BE2C (cell line): ENCODE measurements around the gene VPS52.
A peak's percentile ranks its signal among the peaks of the same experiment; 100 is the strongest.

Experiments used
- DNase-seq: peaks from one replicate; pipeline ENCODE4 v3.0.0-alpha.2; 2020
- H3K27me3 ChIP-seq: fragments of 250-450 bp; sonication (Bioruptor Pico); 2 replicates; pipeline ENCODE4 v1.5.1; 2020; ENCODE audit warnings: mild to moderate bottlenecking
- H3K36me3 ChIP-seq: fragments of 250-450 bp; sonication (Bioruptor Pico); 2 replicates; pipeline ENCODE4 v1.5.1; 2020; ENCODE audit warnings: mild to moderate bottlenecking
- H3K4me1 ChIP-seq: fragments of 250-450 bp; sonication (Bioruptor Pico); 2 replicates; pipeline ENCODE4 v1.5.1; 2020
- H3K4me3 ChIP-seq: 2 replicates; pipeline ENCODE4 v1.5.1; 2011; ENCODE audit warnings: low read depth, low read length
- H3K9me3 ChIP-seq: fragments of 250-450 bp; sonication (Bioruptor Pico); 2 replicates; pipeline ENCODE4 v1.5.1; 2020
- TF ChIP-seq, protein P1 (sequence below): IDR thresholded peaks from 2 replicates; pipeline ENCODE4 v1.5.1; 2012; ENCODE audit warnings: mild to moderate bottlenecking, low read depth, low read length

VPS52 gene

DNA sequence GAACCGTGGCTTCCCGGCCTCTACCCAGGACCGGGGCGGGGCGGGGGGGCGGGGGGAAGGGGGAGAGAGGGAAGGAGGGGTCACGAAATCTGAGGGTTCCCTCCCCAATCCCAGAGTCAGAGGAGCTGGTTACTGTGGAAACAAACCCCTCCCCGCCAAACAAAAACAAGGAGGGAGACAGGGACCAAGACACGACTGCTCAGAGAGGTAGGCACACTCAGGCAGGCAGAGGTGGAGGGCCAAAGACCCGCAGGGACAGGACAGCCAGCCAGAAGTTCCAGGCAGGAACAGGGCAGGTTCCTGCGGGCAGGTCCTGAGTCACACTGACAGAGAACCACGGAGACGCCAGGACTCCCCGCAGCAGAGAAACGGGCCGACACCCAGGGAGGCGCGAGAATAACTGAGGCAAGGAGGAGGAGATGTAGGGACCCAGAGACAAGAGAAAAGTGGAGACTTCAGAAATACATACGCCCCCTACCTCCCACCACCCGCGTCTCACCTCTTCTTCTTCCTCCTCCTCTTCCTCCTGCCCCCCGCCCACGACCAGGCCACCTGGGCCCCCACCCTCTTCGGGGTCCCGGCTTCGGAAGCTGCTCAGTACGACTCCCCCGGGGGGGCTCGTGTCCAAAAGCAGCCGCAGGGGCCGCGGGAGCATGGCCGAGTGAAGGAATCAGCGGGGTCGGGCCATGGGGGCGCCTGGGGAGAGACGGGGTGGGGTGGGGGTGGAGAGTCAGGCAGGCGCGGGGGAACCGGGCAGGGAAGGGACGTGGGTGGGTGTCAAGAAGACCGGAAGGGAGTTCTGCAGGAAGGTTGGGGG is 26.5 kb upstream of the VPS52 start:
- no peaks in the 10 kb centered on the region; the same call in 1 of the 2 replicates for H3K36me3 ChIP-seq
- peak; percentile 44 for DNase-seq

DNA sequence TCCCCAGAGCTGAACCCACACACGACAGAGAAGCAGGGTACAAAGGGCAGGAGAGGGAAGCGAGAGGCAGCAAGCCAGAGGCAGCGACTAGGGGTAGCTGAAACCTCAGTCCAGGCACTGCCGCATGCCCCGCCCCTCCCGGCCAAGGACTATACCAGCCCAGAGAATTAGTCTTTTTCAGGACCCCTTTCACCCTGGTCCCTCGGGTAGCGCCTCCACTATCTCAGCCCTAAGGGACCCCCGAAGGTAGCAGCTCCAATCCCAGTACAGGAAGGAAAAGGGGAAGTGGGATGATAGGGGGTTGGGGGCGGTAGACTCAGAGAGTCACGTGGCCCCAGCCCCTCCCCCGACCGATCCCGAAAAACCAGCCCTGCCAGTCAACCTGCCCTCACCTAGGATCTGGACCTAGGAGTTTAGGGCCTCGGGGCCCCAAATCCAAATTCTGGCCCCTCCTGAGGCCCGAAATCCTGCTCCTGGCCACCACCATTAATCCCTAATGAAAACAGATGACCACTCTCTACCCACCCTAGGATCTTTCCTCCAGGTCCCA is 25.8 kb upstream of the VPS52 start:
- no peaks in the 10 kb centered on the region; the same call in 1 of the 2 replicates for H3K36me3 ChIP-seq
- no peak for DNase-seq

More for the DNA sequence above, 26.5 kb upstream of the VPS52 start:
- no peaks in the 10 kb centered on the region; the same call in 1 of the 2 replicates for H3K4me1 ChIP-seq
- TF ChIP-seq, protein P1, sequence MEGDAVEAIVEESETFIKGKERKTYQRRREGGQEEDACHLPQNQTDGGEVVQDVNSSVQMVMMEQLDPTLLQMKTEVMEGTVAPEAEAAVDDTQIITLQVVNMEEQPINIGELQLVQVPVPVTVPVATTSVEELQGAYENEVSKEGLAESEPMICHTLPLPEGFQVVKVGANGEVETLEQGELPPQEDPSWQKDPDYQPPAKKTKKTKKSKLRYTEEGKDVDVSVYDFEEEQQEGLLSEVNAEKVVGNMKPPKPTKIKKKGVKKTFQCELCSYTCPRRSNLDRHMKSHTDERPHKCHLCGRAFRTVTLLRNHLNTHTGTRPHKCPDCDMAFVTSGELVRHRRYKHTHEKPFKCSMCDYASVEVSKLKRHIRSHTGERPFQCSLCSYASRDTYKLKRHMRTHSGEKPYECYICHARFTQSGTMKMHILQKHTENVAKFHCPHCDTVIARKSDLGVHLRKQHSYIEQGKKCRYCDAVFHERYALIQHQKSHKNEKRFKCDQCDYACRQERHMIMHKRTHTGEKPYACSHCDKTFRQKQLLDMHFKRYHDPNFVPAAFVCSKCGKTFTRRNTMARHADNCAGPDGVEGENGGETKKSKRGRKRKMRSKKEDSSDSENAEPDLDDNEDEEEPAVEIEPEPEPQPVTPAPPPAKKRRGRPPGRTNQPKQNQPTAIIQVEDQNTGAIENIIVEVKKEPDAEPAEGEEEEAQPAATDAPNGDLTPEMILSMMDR: peak; percentile 11; the same call in 1 of the 2 replicates
- H3K9me3 ChIP-seq: no peaks in the 10 kb centered on the region
- H3K4me3 ChIP-seq: peak overlapping the region; percentile 92
- H3K27me3 ChIP-seq: no peaks in the 10 kb centered on the region

DNA sequence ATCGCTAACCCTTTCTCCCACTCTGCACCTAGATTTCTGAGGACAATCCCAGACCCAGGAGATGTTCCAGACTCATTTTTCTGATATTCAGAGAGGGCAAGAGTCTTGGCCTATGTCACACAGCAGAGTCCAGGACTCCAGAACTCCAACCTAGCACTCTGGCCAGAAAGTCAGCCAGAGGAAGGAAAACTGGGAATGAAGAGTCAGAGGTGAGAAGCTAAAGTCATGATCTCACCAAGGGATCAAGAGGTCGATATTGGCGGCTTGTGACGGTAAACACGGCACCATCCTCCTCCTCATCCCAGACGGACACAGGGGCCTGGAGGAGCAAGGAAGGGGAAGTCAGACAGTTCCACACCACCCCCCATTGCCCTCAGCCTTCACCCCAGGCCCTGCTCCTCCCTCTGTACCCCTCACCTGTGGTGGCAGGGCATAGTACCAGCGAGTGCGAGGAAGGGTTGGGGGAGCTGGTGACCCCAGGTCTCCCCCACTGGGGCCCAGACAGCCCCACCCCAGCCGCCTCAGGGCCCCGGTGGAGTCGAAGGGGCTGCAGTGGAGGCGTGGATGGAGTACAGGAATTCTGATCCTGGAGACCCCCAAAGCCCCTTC is 25.2 kb upstream of the VPS52 start:
- peaks cover 3% of the 10 kb centered on the region for H3K36me3 ChIP-seq
- no peak overlapping the region; the same call in 1 of the 2 replicates for H3K4me3 ChIP-seq
- no peak for DNase-seq
- TF ChIP-seq, protein P1: no peak
- H3K27me3 ChIP-seq: no peaks in the 10 kb centered on the region
- H3K9me3 ChIP-seq: no peaks in the 10 kb centered on the region
- H3K4me1 ChIP-seq: no peaks in the 10 kb centered on the region; the same call in 1 of the 2 replicates

More for the DNA sequence above, 25.8 kb upstream of the VPS52 start:
- no peaks in the 10 kb centered on the region for H3K9me3 ChIP-seq
- peak overlapping the region; percentile 92 for H3K4me3 ChIP-seq
- H3K27me3 ChIP-seq: no peaks in the 10 kb centered on the region
- TF ChIP-seq, protein P1: no peak
- no peaks in the 10 kb centered on the region; the same call in 1 of the 2 replicates for H3K4me1 ChIP-seq

DNA sequence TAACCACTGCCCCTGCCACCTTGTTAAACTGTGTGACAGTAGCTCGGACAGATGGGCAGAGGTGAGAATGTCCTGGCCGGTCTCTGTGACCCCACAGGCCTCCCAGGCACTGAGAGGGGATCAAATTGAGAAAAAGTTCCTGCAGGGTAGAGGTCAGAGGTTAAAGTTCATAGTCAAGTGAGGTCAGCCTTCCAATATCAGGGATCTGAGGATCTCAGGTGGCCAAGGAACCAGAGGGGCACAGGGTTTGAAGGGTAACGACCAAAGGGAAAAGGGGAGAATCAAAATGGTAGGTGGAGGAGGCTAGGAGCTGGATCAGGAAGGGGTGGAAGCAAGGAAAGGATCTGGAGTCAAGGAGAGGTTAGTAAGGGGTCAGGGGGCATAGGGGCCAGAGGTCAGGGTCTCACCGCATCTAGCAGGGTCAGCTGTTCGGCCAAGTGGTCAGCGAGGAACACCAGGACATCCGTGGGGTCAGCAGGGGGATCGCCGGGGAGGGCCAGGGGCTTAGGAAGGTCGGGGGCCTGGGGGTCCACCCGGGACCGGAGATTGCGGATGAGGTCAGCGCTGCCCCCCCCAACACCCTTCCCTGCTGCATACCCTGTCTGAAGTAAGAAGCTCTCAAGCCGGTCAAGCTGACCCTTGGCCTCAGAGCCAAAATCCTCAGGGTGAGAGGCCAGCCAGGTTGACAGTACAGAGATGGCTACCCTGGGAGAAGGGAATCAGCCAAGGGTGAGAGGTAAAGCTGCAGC is 24.1 kb upstream of the VPS52 start:
- no peak for DNase-seq
- Histone ChIP-seq H3K27me3 (no peaks in the 10 kb centered on the region), H3K36me3 (peaks cover 13% of the 10 kb centered on the region), H3K9me3 (no peaks in the 10 kb centered on the region), H3K4me1 (no peaks in the 10 kb centered on the region; the same call in 1 of the 2 replicates), H3K4me3 (no peak overlapping the region)
- TF ChIP-seq, protein P1: no peak

DNA sequence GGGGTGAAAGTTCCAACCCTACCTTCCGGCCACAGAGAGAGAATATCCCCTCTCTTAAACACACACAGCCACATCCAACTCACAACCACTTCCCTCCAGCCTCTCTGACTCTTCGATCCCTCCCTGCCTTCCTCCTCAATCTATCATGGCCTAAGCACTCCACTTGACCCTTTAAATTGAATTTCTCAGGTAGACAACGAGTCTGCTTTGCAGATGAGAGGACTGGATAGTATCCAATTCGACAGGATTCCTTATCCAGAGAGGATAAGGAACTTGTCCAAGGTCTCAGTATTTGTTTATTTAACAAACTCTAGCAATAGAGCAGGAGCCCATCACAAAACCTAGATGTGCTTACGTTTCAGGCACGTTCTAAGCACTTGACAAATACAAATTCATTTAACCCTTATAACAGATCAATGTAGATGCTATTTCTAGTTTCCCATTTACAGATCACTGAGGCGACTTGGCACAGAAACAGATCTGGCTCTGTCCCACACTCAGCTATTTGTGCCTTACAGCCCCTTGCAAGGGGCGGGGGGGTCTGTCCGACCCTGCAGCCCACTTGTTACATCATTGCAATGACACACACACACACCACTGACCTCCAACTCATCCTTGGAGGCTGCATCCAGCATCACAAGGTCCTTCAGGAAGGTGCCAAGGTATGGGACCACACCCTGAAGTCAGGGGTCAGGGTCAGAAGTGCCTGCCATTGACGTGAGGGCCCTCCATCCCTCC is 22.6 kb upstream of the VPS52 start:
- Histone ChIP-seq H3K9me3 (no peaks in the 10 kb centered on the region), H3K4me1 (no peaks in the 10 kb centered on the region; the same call in 1 of the 2 replicates), H3K4me3 (no peak overlapping the region), H3K36me3 (peaks cover 14% of the 10 kb centered on the region), H3K27me3 (no peaks in the 10 kb centered on the region)
- TF ChIP-seq, protein P1: no peak
- DNase-seq: no peak
